ENCODE results near the gene ATG4C.
A peak's percentile ranks its signal among the peaks of the same experiment; 100 is the strongest.
"Not testable (repeated sequence)": the region's sequence is repeated elsewhere in the genome, so short reads cannot be mapped to it uniquely, and the experiment has no call there.

Gene ATG4C

DNA sequence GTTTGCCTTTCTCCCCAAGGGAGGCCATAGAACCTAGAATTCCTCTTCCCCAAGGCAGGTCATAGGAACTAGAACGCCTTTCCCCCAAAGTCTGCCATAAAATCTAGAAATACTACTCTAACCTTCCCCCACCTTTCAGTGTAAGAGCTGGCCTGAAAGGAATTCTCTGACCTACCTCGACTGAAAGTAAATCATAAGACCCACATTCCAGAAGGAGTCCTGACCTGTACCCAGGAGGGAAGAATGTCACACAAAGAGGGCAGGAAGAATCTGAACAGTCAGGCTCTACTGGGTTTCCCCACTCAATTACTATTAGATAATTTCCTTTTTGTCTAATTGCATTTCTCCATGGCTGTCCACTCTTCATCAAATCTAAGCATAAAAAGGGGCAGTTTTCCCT is 5.7 kb upstream of the ATG4C start:
- DNase-seq, result no peak

DNA sequence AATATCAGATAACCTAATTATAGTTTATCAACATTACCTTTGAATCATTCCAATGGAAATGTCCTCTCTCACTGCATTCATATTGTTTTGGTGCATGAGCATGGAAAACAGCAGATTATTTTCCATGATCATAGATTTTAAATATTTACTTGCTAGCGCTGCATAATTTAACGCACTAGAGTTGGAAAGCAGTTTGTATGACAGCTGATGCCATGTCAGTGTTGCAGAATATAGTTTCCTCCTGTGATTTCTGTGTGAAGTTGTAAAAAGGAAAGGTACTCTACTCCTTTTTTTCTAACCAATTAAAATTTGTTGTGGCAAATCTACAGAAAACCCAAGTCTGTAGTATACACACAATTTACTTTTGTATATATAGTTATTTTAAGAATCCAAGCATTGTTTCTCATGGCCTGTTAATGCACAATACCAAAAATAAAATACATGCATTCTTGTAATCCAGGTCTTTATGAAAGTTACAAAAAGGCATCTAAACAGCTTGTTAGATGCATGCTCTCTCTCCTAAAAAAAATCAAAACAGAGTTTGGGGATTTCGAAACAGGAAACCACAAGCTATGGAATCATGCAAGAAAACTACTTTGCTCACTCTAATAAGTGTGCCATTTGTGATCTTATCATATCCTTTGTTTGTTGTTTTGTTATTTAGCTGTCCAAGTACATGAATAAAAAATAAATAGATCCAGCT is 1.9 kb upstream of the ATG4C start:
- no peak for DNase-seq

DNA sequence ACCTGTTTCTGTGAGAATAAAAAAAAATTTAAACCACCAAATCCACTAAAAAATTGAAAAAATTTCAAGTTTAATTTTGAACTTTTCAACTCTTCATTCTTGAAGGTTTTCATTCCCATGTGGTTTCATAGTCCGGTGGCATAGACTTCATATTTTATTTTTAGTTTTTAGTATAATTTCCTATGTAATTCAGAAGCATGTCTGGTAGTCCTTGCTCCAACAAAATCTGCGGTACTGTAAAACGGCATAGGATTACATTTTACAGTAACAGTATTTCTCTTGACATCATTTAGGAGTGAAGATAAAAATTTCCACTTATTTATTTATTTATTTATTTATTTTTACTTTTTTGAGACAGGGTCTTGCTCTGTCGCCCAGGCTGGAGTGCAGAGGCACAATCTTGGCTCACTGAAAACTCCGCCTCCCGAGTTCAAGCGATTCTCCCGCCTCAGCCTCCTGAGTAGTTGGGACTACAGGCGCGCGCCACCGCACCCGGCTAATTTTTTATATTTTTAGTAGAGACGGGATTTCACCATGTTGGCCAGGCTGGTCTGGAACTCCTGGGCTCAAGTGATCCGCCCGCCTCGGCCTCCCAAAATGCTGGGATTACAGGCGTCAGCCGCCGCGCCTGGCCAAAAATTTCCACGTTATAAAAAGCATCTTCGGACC is 1.3 kb upstream of the ATG4C start:
- DNase-seq, result not testable (repeated sequence)

DNA sequence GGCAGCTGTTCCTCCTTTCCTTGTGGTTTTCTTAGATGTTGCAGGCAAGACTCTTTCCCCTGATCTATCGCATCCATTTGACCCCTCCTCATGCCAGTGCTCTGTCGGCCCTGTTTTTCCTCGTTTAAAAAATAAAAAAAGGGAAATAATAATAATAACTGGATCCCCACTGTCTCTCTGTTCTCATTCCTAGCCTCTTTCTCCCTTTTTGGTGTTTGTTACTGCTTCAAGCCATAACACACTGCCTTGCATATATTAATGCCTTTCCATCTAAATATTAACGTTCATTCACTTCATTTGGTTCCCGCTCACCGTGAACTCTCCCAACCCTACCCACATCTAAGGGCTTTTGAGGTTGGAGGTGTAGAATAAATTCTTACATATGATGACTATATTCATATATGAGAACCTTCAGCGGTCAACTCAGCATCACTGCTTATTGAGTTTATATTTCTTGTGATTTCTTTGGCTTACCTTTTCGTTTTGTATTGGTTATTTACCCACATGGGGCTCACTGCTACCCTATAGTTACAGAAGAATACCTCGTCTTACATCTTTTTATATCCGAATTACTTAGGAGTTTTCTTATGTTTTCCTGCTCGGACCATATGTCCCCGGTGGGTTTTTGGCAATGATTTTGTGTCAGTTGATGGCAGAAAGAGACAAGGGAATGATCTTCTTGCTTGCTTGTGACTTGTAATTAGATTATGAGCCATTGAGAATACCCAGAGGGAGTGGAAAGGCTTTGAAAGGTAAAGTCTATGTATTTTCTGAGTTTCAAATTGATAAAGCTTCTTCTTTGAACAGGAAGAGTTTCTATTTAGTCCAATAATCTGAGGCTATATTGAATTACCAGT is 805 bp downstream of the ATG4C start:
- DNase-seq, result peak; percentile 43

DNA sequence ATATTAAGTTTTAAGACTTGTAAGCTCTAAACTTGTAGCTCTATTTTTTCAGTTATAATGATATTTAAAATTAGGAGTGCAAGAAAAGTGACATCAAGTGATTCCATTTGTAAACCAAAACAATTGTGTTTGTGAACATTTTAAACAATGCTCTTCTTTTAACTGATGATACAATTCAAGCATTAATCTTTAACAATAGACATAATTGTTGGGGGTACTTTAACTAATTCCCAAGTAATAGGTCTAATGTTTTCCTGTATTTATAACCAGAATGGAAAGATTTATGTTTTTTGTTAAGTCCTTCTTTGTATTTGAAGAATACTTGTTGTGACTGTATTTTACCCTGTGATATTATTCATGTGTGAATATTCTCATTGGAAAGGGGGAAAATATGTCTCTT is 6.8 kb downstream of the ATG4C start:
- no peak for DNase-seq

DNA sequence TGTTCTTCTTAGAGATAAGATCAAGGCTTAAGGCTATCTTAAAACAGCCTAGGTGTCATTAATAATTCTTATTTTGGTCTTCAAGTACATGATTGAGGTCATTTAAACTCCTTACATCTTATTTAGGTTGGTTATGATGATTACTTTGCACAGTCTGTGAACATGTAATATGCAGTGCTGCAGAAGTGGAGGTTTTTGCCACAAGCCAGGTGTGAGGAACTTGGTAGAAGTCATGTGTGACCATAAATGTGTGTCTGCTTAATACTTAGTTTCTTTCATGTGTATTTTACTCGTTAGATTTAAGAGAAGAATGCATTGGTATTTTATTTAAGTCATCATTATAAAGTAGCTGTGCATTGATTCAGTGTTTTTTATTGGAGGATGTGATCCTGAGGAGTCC is 10.1 kb downstream of the ATG4C start:
- no peak for DNase-seq

DNA sequence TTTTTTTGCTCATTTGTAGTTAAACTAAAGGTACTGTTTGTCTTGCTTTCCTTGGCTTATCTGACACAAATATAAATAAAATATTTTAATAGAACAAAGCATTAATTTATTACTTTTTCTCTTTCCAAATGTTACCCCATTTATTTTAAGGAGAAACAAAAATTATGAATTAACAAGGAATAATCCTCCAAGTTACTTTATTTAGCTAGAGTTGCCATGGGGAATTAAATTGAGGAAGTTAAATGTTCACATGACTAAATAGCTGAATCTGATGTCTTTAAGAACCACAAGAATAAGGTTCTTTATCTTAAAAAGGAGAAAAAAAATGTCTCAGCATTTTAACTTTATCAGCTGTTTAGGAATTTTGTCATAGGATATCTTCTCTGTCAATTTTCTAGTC is 12.3 kb downstream of the ATG4C start:
- DNase-seq, result no peak

DNA sequence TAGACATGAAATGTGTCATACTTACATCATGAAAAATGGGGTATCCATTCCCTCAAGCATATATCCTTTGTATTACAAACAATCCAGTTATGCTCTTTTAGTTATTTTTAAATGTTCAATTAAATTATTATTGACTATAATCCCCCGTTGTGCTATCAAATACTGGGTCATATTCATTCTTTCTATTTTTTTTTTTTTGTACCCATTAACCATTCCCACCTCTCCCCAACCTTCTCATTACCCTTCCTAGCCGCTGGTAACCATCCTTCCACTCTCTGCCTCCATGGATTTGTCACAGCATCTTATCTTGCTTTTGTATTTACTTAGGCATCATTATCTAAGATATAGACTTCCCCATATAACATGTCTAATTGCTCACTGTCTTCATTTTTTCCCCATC is 15.8 kb downstream of the ATG4C start:
- no peak for DNase-seq

DNA sequence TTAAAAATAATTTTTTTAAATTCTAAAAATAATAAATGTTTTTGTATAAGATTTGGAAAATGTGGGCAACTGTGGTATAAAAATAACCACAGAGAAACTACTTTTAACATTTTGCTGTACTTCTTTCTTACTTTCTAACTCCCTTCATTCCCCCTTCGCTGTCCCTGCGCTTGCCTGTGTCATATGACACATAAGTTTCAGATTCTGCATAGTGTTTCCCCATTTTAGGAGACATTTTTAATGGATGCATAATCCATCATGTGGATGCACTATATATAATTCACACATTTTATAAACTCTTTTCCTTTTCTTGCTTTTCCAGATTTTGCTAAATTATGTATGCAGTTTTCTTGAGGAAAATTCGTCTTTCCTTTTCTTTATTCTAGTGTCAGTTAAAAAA is 16.3 kb downstream of the ATG4C start:
- DNase-seq, result no peak

DNA sequence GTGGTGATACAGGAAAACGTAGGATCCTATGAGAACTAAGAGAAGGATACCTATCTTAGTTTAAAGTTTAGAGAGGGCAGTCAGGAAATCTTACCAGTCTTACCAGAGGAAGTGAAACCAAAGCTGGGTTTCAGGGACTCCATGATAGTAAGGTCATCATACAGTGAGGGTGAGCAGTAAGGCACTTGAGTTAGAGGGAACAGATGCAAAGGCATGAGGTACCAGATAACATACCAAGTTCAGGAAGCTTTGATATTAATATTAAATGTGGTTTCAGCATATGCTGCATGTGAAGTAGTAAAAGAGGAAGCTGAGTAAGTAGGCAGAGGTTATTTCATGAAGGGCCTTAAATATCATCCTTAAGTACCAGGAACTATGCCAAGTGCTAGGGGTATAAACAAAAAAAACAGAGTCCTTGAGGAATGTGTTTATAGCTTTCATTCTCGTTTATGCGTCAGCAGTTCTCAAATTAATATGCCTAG is 16.9 kb downstream of the ATG4C start:
- DNase-seq, result no peak

DNA sequence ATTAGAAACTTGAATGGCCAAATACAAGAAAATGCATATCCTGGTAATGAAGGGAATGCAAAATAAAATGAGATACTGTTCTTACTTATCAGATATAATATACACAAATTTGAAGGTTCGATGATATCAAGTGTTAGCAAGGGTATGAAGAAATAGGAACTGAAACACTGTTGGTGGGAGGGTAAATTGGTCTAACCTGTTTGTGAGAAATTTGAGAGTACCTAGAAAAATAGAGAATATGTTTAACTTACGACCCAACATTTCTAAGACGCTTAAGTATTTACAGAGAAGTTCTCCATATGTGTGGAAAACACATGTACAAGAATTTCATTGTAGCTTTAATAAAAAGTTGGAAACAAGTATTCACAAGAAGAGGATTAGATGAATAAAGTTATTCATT is 25.9 kb downstream of the ATG4C start:
- DNase-seq, result no peak

DNA sequence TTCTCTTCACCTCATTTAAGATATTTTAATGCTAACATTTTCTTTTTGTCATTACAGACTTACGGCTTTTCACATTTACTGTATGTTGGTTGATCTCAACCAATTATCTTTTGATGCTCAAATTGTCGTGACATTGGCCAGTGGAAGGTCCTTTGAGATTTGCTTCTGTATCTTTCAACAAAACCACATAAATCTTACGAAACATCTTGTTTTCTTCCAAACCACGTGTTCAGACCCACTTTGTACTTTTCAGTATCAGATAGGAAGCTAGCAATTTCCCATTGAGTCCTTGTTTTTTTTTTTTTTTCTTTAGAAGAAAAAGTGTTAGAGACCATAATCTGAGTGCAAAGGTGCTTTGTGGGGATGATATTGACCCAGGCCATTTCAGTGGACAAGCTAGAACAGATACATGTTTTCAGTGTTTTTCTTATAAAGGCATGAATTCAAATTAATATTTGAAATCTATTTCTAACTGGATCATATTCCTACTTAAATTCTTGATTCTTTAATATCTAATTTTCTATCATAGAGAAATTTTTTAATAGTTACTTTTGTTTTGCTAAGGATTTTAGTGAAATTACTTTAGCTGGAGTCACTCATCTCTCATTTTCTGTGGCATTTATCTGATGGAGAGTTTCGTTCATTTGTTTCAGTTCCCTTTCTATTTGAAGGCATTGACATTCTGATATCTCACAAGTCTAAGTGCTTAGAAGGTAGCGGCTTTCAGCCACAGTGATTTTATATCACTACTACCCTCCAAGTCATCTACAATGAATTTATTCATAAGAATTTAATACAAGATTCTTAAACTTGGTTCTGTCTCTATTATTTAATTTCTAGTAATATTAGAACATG is 26.7 kb downstream of the ATG4C start:
- no peak for DNase-seq

DNA sequence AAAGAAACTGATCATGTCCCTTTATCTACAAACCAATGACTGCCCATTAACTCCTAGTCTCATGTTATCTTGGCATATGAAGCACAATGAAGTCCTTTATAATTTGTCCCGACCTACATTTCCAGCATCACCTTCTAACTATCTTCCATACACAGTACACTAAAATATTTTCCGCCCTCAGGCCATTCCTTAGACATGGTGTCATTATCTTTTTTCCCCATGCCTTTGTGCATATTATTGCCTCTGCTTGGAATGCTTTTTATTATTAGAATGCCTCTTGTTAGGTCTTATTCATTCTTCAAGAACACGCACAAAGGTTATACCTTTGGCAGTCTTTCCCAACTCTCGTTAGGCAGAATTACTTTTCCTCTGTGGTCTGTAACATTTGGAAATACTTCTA is 39.6 kb downstream of the ATG4C start:
- no peak for DNase-seq

DNA sequence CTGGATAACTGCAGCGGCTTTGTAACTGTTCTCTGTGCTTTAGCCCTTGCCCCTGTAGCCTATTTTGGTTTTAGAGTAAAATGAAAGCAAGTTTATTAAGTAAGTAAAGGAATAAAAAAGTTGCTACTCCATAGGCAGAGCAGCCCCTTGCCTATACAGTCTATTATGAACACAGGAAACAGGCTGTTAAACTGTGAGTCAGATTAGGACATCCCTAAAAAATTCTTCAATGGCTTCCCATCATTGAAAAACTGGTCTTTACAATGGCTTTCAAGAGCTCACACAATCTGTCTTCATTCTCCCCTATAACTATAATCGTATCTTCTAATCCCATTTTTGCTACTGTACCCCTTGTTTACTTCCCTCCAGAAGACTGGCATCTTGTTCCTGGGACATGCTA is 43.0 kb downstream of the ATG4C start:
- no peak for DNase-seq

DNA sequence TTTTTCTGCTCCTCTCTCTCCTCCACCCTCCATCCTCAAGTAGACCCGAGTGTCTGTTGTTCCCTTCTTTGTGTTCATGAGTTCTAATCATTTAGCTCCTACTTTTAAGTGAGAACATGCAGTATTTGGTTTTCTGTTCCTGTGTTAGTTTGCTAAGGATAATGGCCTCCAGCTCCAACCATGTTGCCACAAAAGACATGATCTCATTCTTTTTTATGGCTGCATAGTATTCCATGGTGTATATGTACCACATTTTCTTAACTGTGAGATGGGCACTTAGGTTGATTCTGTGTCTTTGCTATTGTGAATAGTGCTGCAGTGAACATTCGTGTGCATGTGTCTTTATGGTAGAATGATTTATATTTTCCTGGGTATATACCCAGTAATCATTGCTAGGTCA is 43.9 kb downstream of the ATG4C start:
- not testable (repeated sequence) for DNase-seq

DNA sequence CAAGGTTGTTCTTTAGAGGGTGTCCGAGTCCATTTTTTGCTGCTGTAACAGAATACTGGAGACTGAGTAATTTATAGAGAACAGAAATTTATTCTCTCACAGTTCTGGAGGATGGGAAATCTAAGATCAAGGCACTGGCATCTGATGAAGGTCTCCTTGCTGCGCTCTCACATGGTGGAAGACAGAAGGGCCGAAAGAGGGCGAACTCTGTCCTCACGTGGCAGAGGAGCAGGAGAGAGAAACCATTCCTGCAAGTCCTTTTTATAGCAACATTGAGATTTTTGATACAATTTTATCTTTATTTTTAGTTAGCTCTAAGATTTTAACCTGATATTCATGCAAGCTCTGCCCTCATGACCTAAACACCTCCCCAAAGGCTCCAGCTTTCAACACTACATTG is 48.3 kb downstream of the ATG4C start:
- DNase-seq, result no peak

DNA sequence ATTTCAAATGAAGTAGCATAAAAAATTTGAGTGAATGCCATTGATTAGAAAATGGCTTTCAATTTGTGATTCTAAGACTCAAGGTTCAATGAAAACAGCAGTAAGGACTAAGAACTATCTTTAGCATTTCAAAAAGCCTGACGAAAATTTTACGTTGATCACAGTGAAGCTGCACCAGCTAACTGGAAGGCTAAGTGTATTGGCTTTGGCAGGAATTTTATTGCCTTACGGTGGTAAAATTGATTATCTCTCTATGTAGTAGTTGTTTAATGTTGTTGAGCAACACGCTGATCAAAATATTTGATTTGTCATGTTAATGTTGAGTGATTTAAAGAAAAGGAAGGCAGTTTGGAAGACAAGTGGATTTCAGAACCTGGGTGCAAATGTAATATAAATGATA is 49.6 kb downstream of the ATG4C start:
- DNase-seq, result no peak

DNA sequence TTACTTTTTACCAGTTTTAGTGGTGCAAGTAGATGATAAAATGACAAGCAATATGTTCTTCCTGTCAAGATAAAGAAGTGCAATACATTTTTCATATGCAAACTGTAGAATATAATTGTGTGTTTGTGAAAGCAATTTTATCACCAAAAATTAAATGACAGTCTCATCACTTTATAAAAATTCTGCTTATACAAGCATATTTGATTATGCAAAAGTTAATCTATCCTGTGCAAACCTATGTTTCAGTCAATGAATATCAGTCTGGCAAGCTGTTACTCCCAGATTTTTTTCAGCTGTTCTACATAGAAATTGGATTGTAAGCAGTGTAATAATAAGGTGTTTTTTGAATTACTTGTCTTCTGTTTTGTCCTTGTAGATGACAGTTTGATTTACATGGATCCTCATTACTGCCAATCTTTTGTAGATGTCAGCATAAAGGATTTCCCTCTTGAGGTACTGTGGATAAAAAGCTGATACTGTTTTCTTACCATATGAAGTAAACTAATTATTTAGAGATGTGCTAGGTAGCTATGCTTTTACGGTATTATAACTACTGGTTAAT is 50.5 kb downstream of the ATG4C start:
- DNase-seq, result no peak

DNA sequence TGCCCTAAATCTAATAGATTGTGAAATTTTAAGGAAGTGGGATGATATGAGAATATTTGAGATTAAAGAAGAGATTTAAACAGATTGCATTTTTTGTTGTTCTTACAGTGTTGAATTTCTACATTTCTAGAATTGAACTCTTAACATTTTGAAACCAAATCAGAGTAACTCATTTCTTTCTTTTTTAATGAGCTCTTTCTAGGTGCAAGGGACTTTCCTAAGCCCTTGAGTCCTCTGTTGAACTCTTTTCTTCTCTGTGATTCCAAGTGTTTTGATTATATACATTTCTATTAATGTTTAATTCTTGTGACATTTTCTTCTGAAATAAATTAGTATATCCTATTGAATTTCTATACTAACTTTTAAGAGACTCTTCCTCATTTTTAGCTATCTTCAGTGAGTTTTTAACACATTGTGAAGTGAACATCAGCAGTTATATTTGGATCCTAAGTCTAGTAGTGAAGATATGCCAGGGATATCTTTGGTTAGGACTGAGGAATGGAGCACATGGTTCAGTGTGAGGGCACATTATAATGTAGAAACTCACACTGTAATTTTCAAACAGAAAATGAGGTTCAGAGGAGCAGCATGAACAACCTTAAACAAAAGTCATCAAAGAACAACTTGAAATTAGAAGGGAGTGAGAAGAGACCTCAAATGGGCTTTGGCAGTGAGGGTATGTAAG is 53.1 kb downstream of the ATG4C start:
- DNase-seq, result no peak

DNA sequence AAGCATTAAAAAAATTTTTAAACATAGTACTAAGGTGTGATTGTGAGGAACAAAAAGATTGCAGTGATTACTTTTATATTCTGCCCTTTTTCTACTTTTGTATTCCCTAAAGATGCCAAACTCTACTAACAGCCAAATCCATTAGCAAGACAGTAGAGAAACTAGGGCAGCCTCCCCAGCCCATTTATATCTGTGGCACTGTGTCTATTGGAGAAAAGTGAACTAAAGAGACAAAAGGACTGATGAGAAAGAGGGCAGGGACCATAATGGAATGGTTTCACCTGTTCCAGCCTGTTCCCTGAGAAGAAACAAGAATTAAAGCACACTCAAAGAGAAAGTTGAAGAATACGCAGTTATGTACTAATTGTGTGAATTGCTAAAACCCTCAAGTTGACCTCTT is 56.6 kb downstream of the ATG4C start:
- DNase-seq, result no peak

DNA sequence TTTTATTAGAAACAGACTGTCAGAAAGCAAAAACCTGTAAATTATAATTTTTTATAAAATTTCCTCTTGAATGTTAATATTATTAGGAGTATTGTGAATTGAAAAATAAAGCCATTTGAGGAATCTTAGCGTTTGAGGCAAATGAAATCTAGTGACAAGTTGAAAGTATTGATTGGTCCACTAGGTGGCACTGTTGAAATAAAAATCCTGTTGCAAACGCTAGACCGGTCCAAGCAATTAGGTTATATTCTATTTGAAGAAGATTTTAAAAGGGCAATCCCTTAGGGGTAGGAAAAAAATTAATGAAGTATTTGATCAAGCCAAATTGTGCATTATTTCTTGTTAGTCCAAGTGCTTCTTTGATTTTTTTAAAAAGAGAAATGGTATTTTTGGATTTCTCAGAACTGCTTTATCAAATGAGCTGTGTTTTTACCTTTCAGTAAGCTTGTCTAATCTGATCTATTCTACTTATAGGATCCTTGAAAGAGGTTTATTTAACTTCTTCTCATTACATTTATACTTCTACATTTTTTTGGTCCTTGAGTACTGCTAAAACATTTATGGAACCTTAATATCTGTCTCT is 57.7 kb downstream of the ATG4C start:
- DNase-seq, result peak; percentile 31

DNA sequence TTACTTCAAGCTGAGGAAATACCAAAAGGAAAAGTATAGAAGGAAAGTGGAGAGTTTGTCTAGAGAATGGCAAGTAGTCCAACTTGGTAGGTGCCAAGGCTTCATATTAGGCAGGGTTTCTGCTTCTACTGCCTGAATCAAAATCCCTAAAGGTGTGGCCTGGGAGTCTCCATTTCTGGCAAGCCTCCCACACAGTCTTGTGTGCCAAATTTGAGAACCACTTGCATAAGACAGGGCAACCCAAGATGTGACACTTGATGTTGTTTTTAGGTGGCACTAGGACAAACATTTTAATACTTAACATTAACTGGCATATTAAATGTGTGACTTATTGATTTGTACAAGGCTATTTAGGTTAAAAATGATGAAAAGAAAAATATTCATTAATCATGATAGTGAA is 60.1 kb downstream of the ATG4C start:
- no peak for DNase-seq
